Ishikawa (cell line): ENCODE data around the gene THAP8.

Source experiments
- CEBPB ChIP-seq: IDR thresholded peaks from 2 replicates; pipeline ENCODE4 v1.6.1; 2012
- CREB1 ChIP-seq: IDR thresholded peaks from 2 replicates; pipeline ENCODE4 v1.6.1; 2012; ENCODE audit warnings: low read depth
- EGR1 ChIP-seq: IDR thresholded peaks from 2 replicates; pipeline ENCODE4 v1.6.1; 2012
- EP300 ChIP-seq: IDR thresholded peaks from 2 replicates; pipeline ENCODE4 v1.6.1; 2012; ENCODE audit warnings: borderline replicate concordance
- FOXM1 ChIP-seq: IDR thresholded peaks from 2 replicates; pipeline ENCODE4 v1.6.1; 2012; ENCODE audit warnings: low read depth, borderline replicate concordance
- RAD21 ChIP-seq: IDR thresholded peaks from 2 replicates; pipeline ENCODE4 v1.6.1; 2012; ENCODE audit warnings: low read depth
- TAF1 ChIP-seq: IDR thresholded peaks from 2 replicates; pipeline ENCODE4 v1.6.1; 2012; ENCODE audit warnings: low read depth, mild to moderate bottlenecking
- TCF12 ChIP-seq: IDR thresholded peaks from 2 replicates; pipeline ENCODE4 v1.6.1; 2012; ENCODE audit warnings: low read depth
- TEAD4 ChIP-seq: IDR thresholded peaks from 2 replicates; pipeline ENCODE4 v1.6.1; 2012
- TF ChIP-seq, protein P1 (sequence below): IDR thresholded peaks from 2 replicates; pipeline ENCODE4 v1.6.1; 2012
- TF ChIP-seq, protein P2 (sequence below): IDR thresholded peaks from 2 replicates; pipeline ENCODE4 v1.6.1; 2012; ENCODE audit warnings: low read depth, mild to moderate bottlenecking
- TF ChIP-seq, protein P3 (sequence below): IDR thresholded peaks from 2 replicates; pipeline ENCODE4 v1.6.1; 2012

DNA sequence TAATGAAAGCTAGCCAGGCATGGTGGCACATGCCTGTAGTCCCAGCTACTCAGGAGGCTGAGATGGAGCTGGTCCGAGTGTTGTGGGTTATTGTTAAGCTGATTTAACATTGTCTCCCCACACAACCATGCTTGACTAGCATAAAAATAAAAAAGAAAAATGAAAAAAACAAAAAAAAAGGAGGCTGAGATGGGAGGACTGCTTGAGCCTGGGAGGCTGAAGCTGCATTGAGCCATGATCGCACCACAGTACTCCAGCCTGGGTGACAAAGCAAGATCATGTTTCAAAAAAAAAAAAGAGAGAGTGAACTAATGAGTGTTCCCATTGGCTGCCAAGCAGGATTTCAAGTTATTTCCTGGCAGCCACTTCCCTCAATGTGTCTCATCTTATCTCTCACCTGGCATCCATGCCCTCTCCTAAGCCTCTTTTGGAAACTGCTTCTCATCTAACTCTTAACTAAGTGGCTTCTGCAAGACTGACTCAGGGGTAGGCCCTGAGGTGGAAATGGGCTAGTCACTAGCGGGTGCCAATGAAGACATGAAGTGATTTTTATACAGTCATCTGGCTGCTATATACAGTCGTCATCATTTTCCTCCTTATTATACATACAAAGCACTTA, 4.9 kb downstream of the THAP8 start:
- no peak for TF ChIP-seq EGR1
- no peak for TF ChIP-seq EP300
- TF ChIP-seq CEBPB = no peak
- TF ChIP-seq TAF1 = no peak
- TF ChIP-seq, protein P1, sequence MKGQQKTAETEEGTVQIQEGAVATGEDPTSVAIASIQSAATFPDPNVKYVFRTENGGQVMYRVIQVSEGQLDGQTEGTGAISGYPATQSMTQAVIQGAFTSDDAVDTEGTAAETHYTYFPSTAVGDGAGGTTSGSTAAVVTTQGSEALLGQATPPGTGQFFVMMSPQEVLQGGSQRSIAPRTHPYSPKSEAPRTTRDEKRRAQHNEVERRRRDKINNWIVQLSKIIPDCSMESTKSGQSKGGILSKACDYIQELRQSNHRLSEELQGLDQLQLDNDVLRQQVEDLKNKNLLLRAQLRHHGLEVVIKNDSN = no peak
- TF ChIP-seq CREB1 = no peak
- no peak for TF ChIP-seq FOXM1
- TF ChIP-seq, protein P2, sequence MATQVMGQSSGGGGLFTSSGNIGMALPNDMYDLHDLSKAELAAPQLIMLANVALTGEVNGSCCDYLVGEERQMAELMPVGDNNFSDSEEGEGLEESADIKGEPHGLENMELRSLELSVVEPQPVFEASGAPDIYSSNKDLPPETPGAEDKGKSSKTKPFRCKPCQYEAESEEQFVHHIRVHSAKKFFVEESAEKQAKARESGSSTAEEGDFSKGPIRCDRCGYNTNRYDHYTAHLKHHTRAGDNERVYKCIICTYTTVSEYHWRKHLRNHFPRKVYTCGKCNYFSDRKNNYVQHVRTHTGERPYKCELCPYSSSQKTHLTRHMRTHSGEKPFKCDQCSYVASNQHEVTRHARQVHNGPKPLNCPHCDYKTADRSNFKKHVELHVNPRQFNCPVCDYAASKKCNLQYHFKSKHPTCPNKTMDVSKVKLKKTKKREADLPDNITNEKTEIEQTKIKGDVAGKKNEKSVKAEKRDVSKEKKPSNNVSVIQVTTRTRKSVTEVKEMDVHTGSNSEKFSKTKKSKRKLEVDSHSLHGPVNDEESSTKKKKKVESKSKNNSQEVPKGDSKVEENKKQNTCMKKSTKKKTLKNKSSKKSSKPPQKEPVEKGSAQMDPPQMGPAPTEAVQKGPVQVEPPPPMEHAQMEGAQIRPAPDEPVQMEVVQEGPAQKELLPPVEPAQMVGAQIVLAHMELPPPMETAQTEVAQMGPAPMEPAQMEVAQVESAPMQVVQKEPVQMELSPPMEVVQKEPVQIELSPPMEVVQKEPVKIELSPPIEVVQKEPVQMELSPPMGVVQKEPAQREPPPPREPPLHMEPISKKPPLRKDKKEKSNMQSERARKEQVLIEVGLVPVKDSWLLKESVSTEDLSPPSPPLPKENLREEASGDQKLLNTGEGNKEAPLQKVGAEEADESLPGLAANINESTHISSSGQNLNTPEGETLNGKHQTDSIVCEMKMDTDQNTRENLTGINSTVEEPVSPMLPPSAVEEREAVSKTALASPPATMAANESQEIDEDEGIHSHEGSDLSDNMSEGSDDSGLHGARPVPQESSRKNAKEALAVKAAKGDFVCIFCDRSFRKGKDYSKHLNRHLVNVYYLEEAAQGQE = no peak
- TF ChIP-seq RAD21 = no peak
- TF ChIP-seq TCF12 = no peak
- TF ChIP-seq, protein P3, sequence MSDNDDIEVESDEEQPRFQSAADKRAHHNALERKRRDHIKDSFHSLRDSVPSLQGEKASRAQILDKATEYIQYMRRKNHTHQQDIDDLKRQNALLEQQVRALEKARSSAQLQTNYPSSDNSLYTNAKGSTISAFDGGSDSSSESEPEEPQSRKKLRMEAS = no peak
- no peak for TF ChIP-seq TEAD4
